Caco-2 (cell line): Measurements from ENCODE around the gene KIAA0825. TPM values are rescaled to one million over a fixed set of nuclear protein-coding genes. Genes with fewer than 3 reads are reported as not detected.

Experiments used
- BruUV-seq: library from RNA; stranded (reverse); fragments of 400-500 nt; replicated peaks from 2 replicates; lab custom pipeline; 2021; lab: Mats Ljungman, UMichigan
- CTCF ChIA-PET: fragments of 300-600 bp; sonication (Branson Sonifier 250); formaldehyde crosslinking; loops from one replicate; lab custom pipeline; 2022; ENCODE audit warnings: antibody characterized with exemption; lab: Charles Lee
- POLR2A ChIA-PET: fragments of 300-600 bp; sonication (Branson Sonifier 250); formaldehyde crosslinking; loops from one replicate; lab custom pipeline; 2022; ENCODE audit warnings: antibody characterized with exemption; lab: Charles Lee
- DNase-seq, 2 experiments: peaks; one replicate each; pipeline versions ENCODE4 v3.0.0 to v3.0.0-alpha.2; 2020 to 2022
- H3K27me3 ChIP-seq: replicated peaks from 2 replicates; pipeline ENCODE4 v1.6.0; 2011; ENCODE audit warnings: low read length; ENCODE audit not compliant: control insufficient read depth, insufficient read depth
- H3K36me3 ChIP-seq: 2 replicates; pipeline ENCODE4 v1.5.1; 2011; ENCODE audit warnings: low read length; ENCODE audit not compliant: control insufficient read depth, insufficient read depth
- H3K4me1 ChIP-seq: fragments of 250-450 bp; sonication (Bioruptor Pico); 2 replicates; pipeline ENCODE4 v1.5.1; 2020; ENCODE audit warnings: mild to moderate bottlenecking
- H3K4me3 ChIP-seq: 2 replicates; pipeline ENCODE4 v1.5.1; 2011; ENCODE audit warnings: low read depth, mild to moderate bottlenecking, control low read depth, low read length
- H3K9me3 ChIP-seq: fragments of 250-450 bp; sonication (Bioruptor Pico); 2 replicates; pipeline ENCODE4 v1.5.1; 2020; ENCODE audit warnings: mild to moderate bottlenecking, moderate library complexity
- H3K27ac Mint-ChIP-seq: one replicate; pipeline ENCODE4 v1.8.0; 2022; ENCODE audit warnings: mixed read lengths; ENCODE audit not compliant: unreplicated experiment
- H3K27me3 Mint-ChIP-seq: one replicate; pipeline ENCODE4 v1.8.0; 2022; ENCODE audit warnings: mixed read lengths; ENCODE audit not compliant: insufficient read depth, unreplicated experiment
- H3K36me3 Mint-ChIP-seq: one replicate; pipeline ENCODE4 v1.8.0; 2022; ENCODE audit warnings: mild to moderate bottlenecking, mixed read lengths; ENCODE audit not compliant: insufficient read depth, unreplicated experiment
- H3K4me1 Mint-ChIP-seq: one replicate; pipeline ENCODE4 v1.8.0; 2022; ENCODE audit warnings: low read depth, mixed read lengths; ENCODE audit not compliant: unreplicated experiment
- H3K4me3 Mint-ChIP-seq: one replicate; pipeline ENCODE4 v1.8.0; 2022; ENCODE audit warnings: mild to moderate bottlenecking, moderate library complexity, mixed read lengths; ENCODE audit not compliant: unreplicated experiment
- H3K9me3 Mint-ChIP-seq: one replicate; pipeline ENCODE4 v1.8.0; 2022; ENCODE audit warnings: mixed read lengths; ENCODE audit not compliant: unreplicated experiment
- intact Hi-C: fragments of 100-400 bp; cut with micrococcal nuclease; formaldehyde crosslinking; loops from one replicate; pipeline ENCODE4 v1.10.0; 2022; ENCODE audit not compliant: unreplicated experiment
- total RNA-seq: library from RNA; stranded (reverse); gene quantifications from 2 replicates; pipeline ENCODE4 v1.2.3, GENCODE V29; 2022
- TF ChIP-seq, protein P1 (sequence below), 2 experiments: fragments of 200-600 bp in 1 of 2; IDR thresholded peaks; 1 replicate in 1 of 2; 2 replicates in 1 of 2; pipeline versions ENCODE4 v1.5.1 to v1.8.0; 2011 to 2022; ENCODE audit warnings: antibody characterized with exemption in 1 of 2, control low read depth in 1 of 2, inconsistent platforms in 1 of 2, low read depth in 1 of 2, low read length in 1 of 2, mild to moderate bottlenecking in 1 of 2, moderate library complexity in 1 of 2; ENCODE audit not compliant: insufficient read depth in 1 of 2, severe bottlenecking in 1 of 2, unreplicated experiment in 1 of 2

Gene KIAA0825
- total RNA-seq, 1 experiment from 2014 or later, result 0.50 TPM

DNA sequence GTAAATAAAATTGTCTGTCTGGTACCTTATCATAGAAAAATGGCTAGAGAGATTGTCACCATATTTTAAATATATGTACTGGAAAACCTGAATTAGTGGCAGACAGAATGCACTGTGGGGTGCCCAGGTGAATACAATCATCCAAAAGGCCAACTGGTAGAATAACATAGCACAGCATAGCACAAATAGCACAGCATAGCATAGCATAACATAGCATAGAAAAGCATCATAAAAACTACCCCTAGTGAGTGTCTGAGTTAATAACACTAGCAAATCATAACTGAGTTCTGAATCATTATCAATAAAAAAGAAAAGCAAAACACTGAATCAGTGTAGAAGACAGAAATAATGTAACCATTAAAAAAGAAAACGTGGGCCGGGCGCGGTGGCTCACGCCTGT lies 102.3 kb downstream of the KIAA0825 start:
- TF ChIP-seq, protein P1, sequence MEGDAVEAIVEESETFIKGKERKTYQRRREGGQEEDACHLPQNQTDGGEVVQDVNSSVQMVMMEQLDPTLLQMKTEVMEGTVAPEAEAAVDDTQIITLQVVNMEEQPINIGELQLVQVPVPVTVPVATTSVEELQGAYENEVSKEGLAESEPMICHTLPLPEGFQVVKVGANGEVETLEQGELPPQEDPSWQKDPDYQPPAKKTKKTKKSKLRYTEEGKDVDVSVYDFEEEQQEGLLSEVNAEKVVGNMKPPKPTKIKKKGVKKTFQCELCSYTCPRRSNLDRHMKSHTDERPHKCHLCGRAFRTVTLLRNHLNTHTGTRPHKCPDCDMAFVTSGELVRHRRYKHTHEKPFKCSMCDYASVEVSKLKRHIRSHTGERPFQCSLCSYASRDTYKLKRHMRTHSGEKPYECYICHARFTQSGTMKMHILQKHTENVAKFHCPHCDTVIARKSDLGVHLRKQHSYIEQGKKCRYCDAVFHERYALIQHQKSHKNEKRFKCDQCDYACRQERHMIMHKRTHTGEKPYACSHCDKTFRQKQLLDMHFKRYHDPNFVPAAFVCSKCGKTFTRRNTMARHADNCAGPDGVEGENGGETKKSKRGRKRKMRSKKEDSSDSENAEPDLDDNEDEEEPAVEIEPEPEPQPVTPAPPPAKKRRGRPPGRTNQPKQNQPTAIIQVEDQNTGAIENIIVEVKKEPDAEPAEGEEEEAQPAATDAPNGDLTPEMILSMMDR (IDR thresholded peaks at IDR 0.05; ENCODE audit: insufficient read depth in 1 of 2, low read depth in 1 of 2, low read length in 1 of 2, severe bottlenecking in 1 of 2, unreplicated experiment in 1 of 2), result no peak
- ChIA-PET POLR2A (no interaction called here), CTCF (no interaction called here)
- intact Hi-C loops, result no loop called here
- no peak overlapping the region for H3K27ac Mint-ChIP-seq
- H3K4me1 Mint-ChIP-seq, result no peaks in the 10 kb centered on the region
- BruUV-seq, result no TSS peak
- H3K27me3 Mint-ChIP-seq, result peaks cover 2% of the 10 kb centered on the region
- Histone ChIP-seq H3K36me3 (no peaks in the 10 kb centered on the region), H3K9me3 (no peaks in the 10 kb centered on the region), H3K4me1 (no peaks in the 10 kb centered on the region), H3K4me3 (no peak overlapping the region), H3K27me3 (no peaks in the 10 kb centered on the region)
- H3K36me3 Mint-ChIP-seq, result no peaks in the 10 kb centered on the region
- no peaks in the 10 kb centered on the region for H3K9me3 Mint-ChIP-seq
- DNase-seq, result no peak
- no peak overlapping the region for H3K4me3 Mint-ChIP-seq

GRCh38 chr5:94508461-94509148 lies 109.8 kb downstream of the KIAA0825 start:
- Histone ChIP-seq H3K4me1 (no peaks in the 10 kb centered on the region), H3K36me3 (no peaks in the 10 kb centered on the region), H3K9me3 (no peaks in the 10 kb centered on the region), H3K4me3 (no peak overlapping the region), H3K27me3 (no peaks in the 10 kb centered on the region)
- Mint-ChIP-seq H3K27ac (no peak overlapping the region), H3K4me3 (no peak overlapping the region), H3K9me3 (no peaks in the 10 kb centered on the region), H3K27me3 (peaks cover 2% of the 10 kb centered on the region), H3K4me1 (no peaks in the 10 kb centered on the region), H3K36me3 (no peaks in the 10 kb centered on the region)
- no peak for DNase-seq
- intact Hi-C loops, result no loop called here
- BruUV-seq, result no TSS peak
- ChIA-PET POLR2A (no interaction called here), CTCF (no interaction called here)
- TF ChIP-seq, protein P1 (IDR thresholded peaks at IDR 0.05; ENCODE audit: insufficient read depth in 1 of 2, low read depth in 1 of 2, low read length in 1 of 2, severe bottlenecking in 1 of 2, unreplicated experiment in 1 of 2), result no peak

DNA sequence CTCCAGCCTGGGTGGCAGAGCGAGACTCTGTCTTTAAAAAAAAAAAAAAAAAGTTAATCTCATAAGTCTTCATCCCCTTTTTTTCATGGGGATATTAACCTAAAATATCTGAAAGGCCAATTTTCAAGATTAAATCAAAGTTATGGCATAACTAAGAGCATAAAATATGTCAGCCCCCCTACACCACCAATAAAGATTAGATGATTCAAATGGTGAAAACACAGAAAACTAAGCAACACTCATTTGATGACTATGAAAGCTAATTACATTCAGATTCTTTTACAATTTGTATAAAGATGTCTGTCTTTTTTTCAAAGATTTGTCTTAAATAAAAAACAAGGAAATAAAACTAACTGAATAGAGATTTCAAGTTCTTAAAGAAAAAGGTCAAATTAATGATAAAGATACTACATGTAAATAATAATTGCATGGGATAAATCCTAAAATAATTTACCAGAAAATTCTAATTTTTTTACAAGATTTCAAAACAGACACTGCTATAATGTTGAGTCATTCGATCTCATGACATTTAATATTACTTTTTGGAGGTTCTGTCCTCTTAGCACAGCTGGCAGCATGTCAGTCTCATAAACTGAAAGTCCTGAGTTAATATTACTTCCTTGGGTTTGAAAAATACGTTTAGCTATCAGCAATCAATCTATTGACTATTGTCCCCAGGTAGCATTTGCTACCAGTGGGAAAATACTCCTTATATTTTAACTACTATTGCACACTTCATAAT lies 112.9 kb downstream of the KIAA0825 start:
- Histone ChIP-seq H3K9me3 (no peaks in the 10 kb centered on the region), H3K27me3 (no peaks in the 10 kb centered on the region), H3K4me1 (no peaks in the 10 kb centered on the region), H3K4me3 (no peak overlapping the region), H3K36me3 (no peaks in the 10 kb centered on the region)
- no peaks in the 10 kb centered on the region for H3K27me3 Mint-ChIP-seq
- intact Hi-C loops, result no loop called here
- TF ChIP-seq, protein P1 (IDR thresholded peaks at IDR 0.05; ENCODE audit: insufficient read depth in 1 of 2, low read depth in 1 of 2, low read length in 1 of 2, severe bottlenecking in 1 of 2, unreplicated experiment in 1 of 2), result no peak
- no peaks in the 10 kb centered on the region for H3K4me1 Mint-ChIP-seq
- H3K27ac Mint-ChIP-seq, result no peak overlapping the region
- ChIA-PET CTCF (no interaction called here), POLR2A (no interaction called here)
- no peak for DNase-seq
- no peak overlapping the region for H3K4me3 Mint-ChIP-seq
- H3K9me3 Mint-ChIP-seq, result no peaks in the 10 kb centered on the region
- BruUV-seq, result no TSS peak
- H3K36me3 Mint-ChIP-seq, result no peaks in the 10 kb centered on the region
